GM18951 (cell line): ENCODE measurements around the gene CTSL.

ENCODE experiments used
- POLR2A ChIP-seq: IDR thresholded peaks from 4 replicates; pipeline ENCODE4 v1.6.1; 2011; ENCODE audit warnings: mild to moderate bottlenecking; ENCODE audit not compliant: insufficient read length, insufficient read depth; ENCODE audit errors: extremely low read depth
- in situ Hi-C: fragments of 300-500 bp; cut with MboI; formaldehyde crosslinking; loops from one replicate; pipeline ENCODE4 v1.12.0; 2022; ENCODE audit warnings: low sequenced_read_pairs, mixed read lengths, inconsistent platforms; ENCODE audit not compliant: unreplicated experiment

CTSL gene

DNA sequence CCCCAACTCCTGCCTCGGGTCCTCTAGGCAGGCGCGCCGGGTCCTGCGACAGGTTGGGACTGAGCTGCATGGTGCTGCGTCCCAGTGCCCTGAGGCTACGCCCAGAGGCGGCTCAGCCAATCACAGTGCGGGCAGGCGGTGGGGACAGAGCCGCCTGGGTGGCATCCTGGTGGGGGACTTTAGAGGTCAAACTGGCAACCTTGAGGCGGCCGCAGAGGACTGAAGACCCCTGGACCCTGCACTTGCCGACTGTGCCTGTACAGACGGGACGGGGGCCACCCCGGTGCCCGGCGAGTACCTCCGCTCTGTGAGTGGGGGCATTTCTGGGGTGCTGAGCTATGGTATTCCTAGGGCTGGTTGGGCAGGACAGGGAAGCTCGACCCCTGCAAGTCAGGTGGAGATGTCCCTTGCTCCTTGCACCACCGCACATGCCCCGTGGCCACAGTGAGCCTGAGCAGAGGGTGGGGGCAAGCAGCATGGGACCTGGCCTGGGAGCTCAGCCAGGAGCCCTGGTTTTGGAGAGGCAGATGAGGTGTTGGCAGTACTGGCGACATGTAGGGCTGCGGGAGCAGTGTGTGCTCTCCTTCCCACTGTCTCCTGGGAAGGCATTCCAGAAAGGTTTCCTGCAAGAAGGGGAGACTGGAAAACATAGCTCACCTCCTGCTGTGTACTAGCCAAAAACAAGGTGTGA is 45.5 kb downstream of the CTSL start:
- TF ChIP-seq POLR2A, result no peak
- in situ Hi-C loops, result no loop called here

DNA sequence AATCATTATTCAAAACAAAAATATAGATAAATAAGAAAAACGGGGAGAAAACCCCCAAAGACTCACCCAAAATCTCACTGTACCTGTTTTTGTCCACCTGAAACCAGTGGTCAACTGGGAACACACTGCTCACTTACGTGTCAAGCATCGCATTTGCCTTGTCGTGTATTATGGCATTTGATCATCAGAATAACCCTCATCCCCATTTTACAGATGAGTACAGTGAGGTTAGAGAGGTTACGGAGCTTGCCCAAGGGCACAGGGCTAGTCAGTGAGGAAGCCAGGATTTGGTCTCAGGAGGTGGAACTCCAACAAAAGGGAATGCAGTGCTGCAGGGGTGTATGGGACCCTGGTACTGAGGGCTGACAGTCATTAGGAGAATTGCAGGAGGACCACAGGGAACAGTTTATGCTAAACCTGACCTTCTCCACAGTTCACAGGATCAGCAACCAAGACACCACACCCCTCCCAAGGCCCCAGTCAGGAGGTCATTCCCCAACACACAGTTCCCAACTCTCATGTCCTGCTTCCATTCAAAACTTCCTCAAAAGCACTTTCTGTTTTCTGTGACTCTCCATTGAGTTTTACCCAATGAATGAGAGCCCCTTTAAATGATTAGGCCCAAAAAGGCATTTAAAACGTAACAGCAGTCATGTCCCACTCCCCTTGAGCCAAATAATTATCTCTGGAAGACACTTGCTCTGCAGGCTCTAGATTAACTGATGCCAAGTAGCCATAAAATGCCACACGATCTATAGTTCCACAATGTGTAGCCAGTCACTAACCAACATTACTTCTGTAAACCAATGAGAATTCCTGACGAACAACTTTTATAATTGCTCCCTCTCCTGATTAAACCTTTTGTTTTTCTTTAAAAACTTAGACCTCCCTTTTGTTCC is 50.8 kb downstream of the CTSL start:
- in situ Hi-C loops, result no loop called here
- TF ChIP-seq POLR2A, result no peak

DNA sequence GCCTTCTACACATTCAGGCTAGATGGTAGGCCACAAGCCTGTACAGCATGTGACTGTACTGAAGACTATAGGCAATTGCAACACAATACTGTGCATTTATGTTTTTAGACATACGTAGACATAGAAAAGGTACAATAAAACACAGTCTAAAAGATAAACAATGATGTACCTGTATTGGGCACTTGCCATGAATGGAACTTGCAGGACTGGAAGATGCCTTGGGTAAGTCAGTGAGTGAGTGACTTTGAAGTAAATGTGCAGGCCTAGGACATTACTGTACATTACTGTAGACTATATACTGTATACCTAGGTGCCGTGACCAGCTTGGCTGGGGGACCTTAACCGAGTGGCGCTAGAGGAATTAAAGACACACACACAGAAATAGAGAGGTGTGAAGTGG is 53.1 kb downstream of the CTSL start:
- in situ Hi-C loops, result no loop called here
- no peak for TF ChIP-seq POLR2A
